Liver (tissue), 9 donors: ENCODE data around the gene MBLAC1. TPM values are rescaled to one million over a fixed set of nuclear protein-coding genes. Genes with fewer than 3 reads are reported as not detected.

Source experiments
- DNase-seq: peaks from one replicate; pipeline ENCODE4 v3.0.0-alpha.2; 2017; ENCODE audit warnings: low spot score
- H3K27ac ChIP-seq, 2 donors: one replicate each; pipeline ENCODE4 v1.7.0; 2013; ENCODE audit warnings: inconsistent platforms in 2 of 2, low read length in 2 of 2, control low read depth in 1 of 2, low read depth in 1 of 2, mild to moderate bottlenecking in 1 of 2
- H3K27me3 ChIP-seq, 4 donors: one replicate each; pipeline versions ENCODE4 v1.6.1 to v1.7.0; 2013; ENCODE audit warnings: low read length in 3 of 4, inconsistent platforms in 1 of 4, mild to moderate bottlenecking in 1 of 4, moderate library complexity in 1 of 4; ENCODE audit not compliant: control insufficient read depth in 4 of 4, insufficient read depth in 4 of 4
- H3K36me3 ChIP-seq, 4 donors: one replicate each; pipeline versions ENCODE4 v1.6.1 to v1.7.0; 2013; ENCODE audit warnings: low read length in 3 of 4, mild to moderate bottlenecking in 3 of 4, low read depth in 1 of 4, moderate library complexity in 1 of 4; ENCODE audit not compliant: control insufficient read depth in 4 of 4, insufficient read depth in 3 of 4
- H3K4me1 ChIP-seq, 4 donors: one replicate each; pipeline versions ENCODE4 v1.6.1 to v1.7.0; 2013; ENCODE audit warnings: low read length in 3 of 4, mild to moderate bottlenecking in 3 of 4, moderate library complexity in 1 of 4; ENCODE audit not compliant: control insufficient read depth in 4 of 4, insufficient read depth in 4 of 4
- H3K4me3 ChIP-seq, 3 donors: one replicate each; pipeline versions ENCODE4 v1.6.1 to v1.7.0; 2013; ENCODE audit warnings: low read length in 3 of 3, control low read depth in 1 of 3, low read depth in 1 of 3, mild to moderate bottlenecking in 1 of 3
- H3K9ac ChIP-seq, 2 donors: one replicate each; pipeline ENCODE4 v1.7.0; 2013; ENCODE audit warnings: low read length in 2 of 2, mild to moderate bottlenecking in 2 of 2, moderate library complexity in 2 of 2, control low read depth in 1 of 2, low read depth in 1 of 2
- H3K9me3 ChIP-seq, 4 donors: one replicate each; pipeline versions ENCODE4 v1.6.1 to v1.7.0; 2013; ENCODE audit warnings: low read length in 3 of 4; ENCODE audit not compliant: control insufficient read depth in 4 of 4
- CTCF ChIP-seq: fragments of 150-350 bp; IDR thresholded peaks from 2 replicates; pipeline ENCODE4 v1.5.1; 2017; ENCODE audit warnings: improper control_type of control experiment, low read depth, low read length; ENCODE audit not compliant: missing input control
- EGR1 ChIP-seq, 2 donors: IDR thresholded peaks; 2 replicates each; pipeline ENCODE4 v1.6.1; 2016 to 2018; ENCODE audit warnings: antibody characterized with exemption in 2 of 2, low read depth in 2 of 2
- FOXA1 ChIP-seq: IDR thresholded peaks from 2 replicates; pipeline ENCODE4 v1.6.1; 2016; ENCODE audit warnings: antibody characterized with exemption
- FOXA2 ChIP-seq: IDR thresholded peaks from 2 replicates; pipeline ENCODE4 v1.6.1; 2016; ENCODE audit warnings: antibody characterized with exemption
- GABPA ChIP-seq, 2 donors: IDR thresholded peaks in 1 of 2; conservative IDR thresholded peaks in 1 of 2; 2 replicates each; pipeline ENCODE4 v1.6.1; 2016; ENCODE audit warnings: antibody characterized with exemption in 2 of 2, mild to moderate bottlenecking in 1 of 2, moderate library complexity in 1 of 2
- HNF4A ChIP-seq, 2 donors: conservative IDR thresholded peaks; 2 replicates each; pipeline ENCODE4 v1.6.1; 2016; ENCODE audit warnings: antibody characterized with exemption in 2 of 2, mild to moderate bottlenecking in 2 of 2
- HNF4G ChIP-seq: IDR thresholded peaks from 2 replicates; pipeline ENCODE4 v1.6.1; 2016; ENCODE audit warnings: antibody characterized with exemption
- JUND ChIP-seq, 2 donors: IDR thresholded peaks; 2 replicates each; pipeline ENCODE4 v1.6.1; 2016; ENCODE audit warnings: antibody characterized with exemption in 2 of 2
- MAX ChIP-seq: IDR thresholded peaks from 2 replicates; pipeline ENCODE4 v1.6.1; 2016; ENCODE audit warnings: antibody characterized with exemption
- NR2F2 ChIP-seq: IDR thresholded peaks from 2 replicates; pipeline ENCODE4 v1.6.1; 2016; ENCODE audit warnings: antibody characterized with exemption
- RAD21 ChIP-seq, 2 donors: IDR thresholded peaks; 2 replicates each; pipeline ENCODE4 v1.6.1; 2016; ENCODE audit warnings: antibody characterized with exemption in 2 of 2, mild to moderate bottlenecking in 2 of 2
- RXRA ChIP-seq, 2 donors: IDR thresholded peaks; 2 replicates each; pipeline ENCODE4 v1.6.1; 2017 to 2018; ENCODE audit warnings: antibody characterized with exemption in 2 of 2, mild to moderate bottlenecking in 1 of 2
- SP1 ChIP-seq: IDR thresholded peaks from 2 replicates; pipeline ENCODE4 v1.6.1; 2018; ENCODE audit warnings: antibody characterized with exemption, mild to moderate bottlenecking
- TAF1 ChIP-seq: conservative IDR thresholded peaks from 2 replicates; pipeline ENCODE4 v1.6.1; 2016; ENCODE audit warnings: antibody characterized with exemption, mild to moderate bottlenecking
- YY1 ChIP-seq: IDR thresholded peaks from 2 replicates; pipeline ENCODE4 v1.6.1; 2016; ENCODE audit warnings: antibody characterized with exemption, mild to moderate bottlenecking
- ZBTB33 ChIP-seq: IDR thresholded peaks from 2 replicates; pipeline ENCODE4 v1.6.1; 2016; ENCODE audit warnings: antibody characterized with exemption
- WGBS: extraction: QIAGEN DNeasy Blood & Tissue Kit; methylation state at CpG from one replicate; pipeline ENCODE4 v1.1.7; 2013; 5-methylcytosine and 5-hydroxymethylcytosine counted together
- polyA plus RNA-seq, 2 donors: library from polyadenylated mRNA; stranded (reverse) in 1 of 2; unstranded in 1 of 2; fragments of 200-250 nt in 1 of 2; fragments of >200 nt in 1 of 2; fragmentation: Nextera tagmentation in 1 of 2; extraction: Ambion mirVana in 1 of 2; gene quantifications; one replicate each; pipeline versions ENCODE4 v1.2.1 to v1.2.3, GENCODE V29; 2013 to 2015
- total RNA-seq, 2 donors: library from RNA; depleted of rRNA; stranded (reverse); fragments of >200 nt; gene quantifications; one replicate each; pipeline ENCODE4 v1.2.3, GENCODE V29; 2014
- TF ChIP-seq, protein P1 (sequence below): IDR thresholded peaks from 2 replicates; pipeline ENCODE4 v1.6.1; 2016; ENCODE audit warnings: antibody characterized with exemption
- donor health status: healthy.
- donor health status: healthy.
- donor health status: healthy.
- donor health status: healthy.
- donor health status: healthy.

Gene MBLAC1
- total and polyA plus RNA-seq, 4 donors = 1.0 to 1.4 (median 1.3) TPM

- H3K4me3 ChIP-seq = no peak overlapping the region
- H3K9ac ChIP-seq = no peak overlapping the region
- peaks cover 5 to 7% (median 5%) of the 10 kb centered on the region in 4 donors for H3K9me3 ChIP-seq
- DNase-seq = no peak
- H3K27me3 ChIP-seq = no peaks in the 10 kb centered on the region
- H3K4me1 ChIP-seq = peaks cover 12 to 29% (median 25%) of the 10 kb centered on the region in 4 donors
- 84% methylated on average over 4 of the region's 4 CpGs for WGBS
- H3K36me3 ChIP-seq = peaks cover 14 to 52% (median 41%) of the 10 kb centered on the region in 4 donors
- no peak for TF ChIP-seq HNF4G
- no peak for TF ChIP-seq NR2F2
- no peak for TF ChIP-seq FOXA2
- no peak for TF ChIP-seq HNF4A (conservative IDR thresholded peaks at IDR 0.05)
- no peak for TF ChIP-seq GABPA (IDR thresholded peaks at IDR 0.05 in 1 of 2, conservative IDR thresholded peaks at IDR 0.05 in 1 of 2)
- TF ChIP-seq CTCF = no peak
- TF ChIP-seq RXRA (IDR thresholded peaks at IDR 0.05) = no peak
- H3K27ac ChIP-seq = no peak overlapping the region
Measured at GRCh38 chr7:100077205-100077604, 49.6 kb upstream of the MBLAC1 start.

GRCh38 chr7:100079024-100079560, 47.7 kb upstream of the MBLAC1 start:
- 56% methylated on average over 7 of the region's 7 CpGs for WGBS
- TF ChIP-seq HNF4A (conservative IDR thresholded peaks at IDR 0.05) = peak in 1 of 2 donors; percentile 52
- no peak for TF ChIP-seq YY1
- H3K9me3 ChIP-seq = no peaks in the 10 kb centered on the region
- H3K27me3 ChIP-seq = no peaks in the 10 kb centered on the region
- no peak for DNase-seq
- H3K4me1 ChIP-seq = peaks cover 12 to 34% (median 29%) of the 10 kb centered on the region in 4 donors
- peaks cover 2 to 34% (median 26%) of the 10 kb centered on the region in 4 donors for H3K36me3 ChIP-seq
- H3K9ac ChIP-seq = no peak overlapping the region
- H3K4me3 ChIP-seq = no peak overlapping the region
- H3K27ac ChIP-seq = no peak overlapping the region

DNA sequence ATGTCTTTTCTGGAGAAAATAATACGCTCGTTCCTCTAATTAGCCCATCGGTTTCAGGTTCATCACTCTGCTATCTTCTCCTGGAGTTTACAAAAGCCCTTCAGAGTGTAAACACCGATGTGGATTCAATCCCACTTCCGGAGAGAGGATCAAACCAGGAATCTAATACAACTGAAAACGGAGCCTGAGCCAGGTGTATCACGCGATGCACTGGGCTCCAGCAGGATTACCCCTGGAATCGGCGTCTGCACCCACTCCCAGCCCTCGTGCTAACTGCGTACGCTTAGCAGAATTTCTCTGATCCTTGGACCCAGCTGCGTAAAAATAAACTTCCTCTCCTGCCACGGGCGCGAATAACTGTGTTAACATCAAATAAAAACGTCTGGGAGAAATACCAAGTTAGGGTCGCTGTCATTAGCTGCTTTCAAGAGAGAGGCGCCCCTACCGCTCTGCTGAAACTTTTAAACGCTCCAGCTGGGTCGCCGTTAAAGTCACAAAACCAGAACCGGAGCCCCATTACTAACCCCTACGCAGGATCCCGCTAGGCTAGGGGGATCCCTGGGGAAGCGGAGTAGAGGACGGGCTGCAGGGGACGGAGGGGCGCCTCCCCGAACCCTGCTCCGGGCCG, 45.7 kb upstream of the MBLAC1 start:
- H3K27ac ChIP-seq = peak overlapping the region; percentile 89 to 90
- H3K4me1 ChIP-seq = peaks cover 12 to 34% (median 29%) of the 10 kb centered on the region in 4 donors
- H3K36me3 ChIP-seq = peaks cover under 1 to 15% (median 8%) of the 10 kb centered on the region in 4 donors
- H3K27me3 ChIP-seq = no peaks in the 10 kb centered on the region
- H3K9ac ChIP-seq = peak overlapping the region; percentile 88 to 96
- DNase-seq = peak; percentile 48
- no peaks in the 10 kb centered on the region for H3K9me3 ChIP-seq
- H3K4me3 ChIP-seq = peak overlapping the region; percentile 80 to 90 (median 83)
- WGBS = under 1% methylated on average over 34 of the region's 34 CpGs
- TF ChIP-seq JUND (IDR thresholded peaks at IDR 0.05) = no peak
- TF ChIP-seq EGR1 (IDR thresholded peaks at IDR 0.05; ENCODE audit: low read depth in 2 of 2) = no peak
- TF ChIP-seq MAX = no peak
- peak in 1 of 2 donors; percentile 26 for TF ChIP-seq RAD21 (IDR thresholded peaks at IDR 0.05)
- peak; percentile 43 for TF ChIP-seq SP1
- TF ChIP-seq FOXA2 = peak; percentile 95
- TF ChIP-seq RXRA (IDR thresholded peaks at IDR 0.05) = peak in 1 of 2 donors; percentile 47
- peak; percentile 39 for TF ChIP-seq TAF1
- no peak for TF ChIP-seq CTCF
- no peak for TF ChIP-seq ZBTB33
- TF ChIP-seq, protein P1, sequence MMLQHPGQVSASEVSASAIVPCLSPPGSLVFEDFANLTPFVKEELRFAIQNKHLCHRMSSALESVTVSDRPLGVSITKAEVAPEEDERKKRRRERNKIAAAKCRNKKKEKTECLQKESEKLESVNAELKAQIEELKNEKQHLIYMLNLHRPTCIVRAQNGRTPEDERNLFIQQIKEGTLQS = no peak
- TF ChIP-seq YY1 = no peak
- peak; percentile 92 for TF ChIP-seq FOXA1
- TF ChIP-seq GABPA (IDR thresholded peaks at IDR 0.05 in 1 of 2, conservative IDR thresholded peaks at IDR 0.05 in 1 of 2) = no peak
